ENCODE results near the gene ARL16.

Gene ARL16

GRCh38 chr17:81712468-81713003 is 28.9 kb upstream of the ARL16 start:
- DNase-seq: no peak

- peak; percentile 64 for DNase-seq
Measured at GRCh38 chr17:81711814-81712467, 28.3 kb upstream of the ARL16 start, which contains the start of gene SLC25A10. TSS of gene SLC25A10 (plus strand) at chr17:81712284. CDS start at chr17:81712427, 143 bp downstream.

GRCh38 chr17:81710514-81711308 is 27.1 kb upstream of the ARL16 start:
- DNase-seq: no peak

GRCh38 chr17:81708739-81709185 is 25.2 kb upstream of the ARL16 start:
- DNase-seq: no peak

GRCh38 chr17:81707725-81708646 is 24.4 kb upstream of the ARL16 start:
- DNase-seq: no peak

- no peak for DNase-seq
Measured at GRCh38 chr17:81706757-81707624, 23.4 kb upstream of the ARL16 start.

GRCh38 chr17:81706232-81706611 is 22.6 kb upstream of the ARL16 start:
- DNase-seq: no peak

GRCh38 chr17:81705518-81706231 is 22.1 kb upstream of the ARL16 start:
- no peak for DNase-seq

- DNase-seq: no peak
Measured at GRCh38 chr17:81703747-81704654, 20.4 kb upstream of the ARL16 start.

- DNase-seq: peak; percentile 86
Measured at GRCh38 chr17:81702934-81703746, 19.5 kb upstream of the ARL16 start, which contains the start of gene MRPL12. TSS of gene MRPL12 (plus strand) at chr17:81703367. CDS start at chr17:81703502, 135 bp downstream.

- DNase-seq: no peak
Measured at GRCh38 chr17:81701288-81702071, 17.9 kb upstream of the ARL16 start.

- DNase-seq: no peak
Measured at GRCh38 chr17:81700353-81701287, 17.0 kb upstream of the ARL16 start.

- no peak for DNase-seq
Measured at GRCh38 chr17:81697261-81698044, 13.9 kb upstream of the ARL16 start.

GRCh38 chr17:81696218-81696941 is 12.8 kb upstream of the ARL16 start:
- no peak for DNase-seq

- DNase-seq: no peak
Measured at GRCh38 chr17:81695801-81696200, 12.2 kb upstream of the ARL16 start.
